Glutamatergic neuron (in vitro differentiated cells): Measurements from ENCODE around the gene TEX28. TPM values are rescaled to one million over a fixed set of nuclear protein-coding genes. Genes with fewer than 3 reads are reported as not detected.
"Not testable (repeated sequence)": the region's sequence is repeated elsewhere in the genome, so short reads cannot be mapped to it uniquely, and the experiment has no call there.

ENCODE experiments used
- DNase-seq: peaks from one replicate; pipeline ENCODE4 v3.0.0; 2022
- H3K27ac Mint-ChIP-seq: one replicate; pipeline ENCODE4 v1.8.0; 2020; ENCODE audit warnings: mild to moderate bottlenecking, mixed read lengths, inconsistent platforms; ENCODE audit not compliant: unreplicated experiment
- H3K27me3 Mint-ChIP-seq: one replicate; pipeline ENCODE4 v1.8.0; 2020; ENCODE audit warnings: mild to moderate bottlenecking, moderate library complexity, mixed read lengths, inconsistent platforms; ENCODE audit not compliant: unreplicated experiment
- H3K36me3 Mint-ChIP-seq: one replicate; pipeline ENCODE4 v1.8.0; 2020; ENCODE audit warnings: mild to moderate bottlenecking, mixed read lengths, inconsistent platforms; ENCODE audit not compliant: unreplicated experiment
- H3K4me1 Mint-ChIP-seq: one replicate; pipeline ENCODE4 v1.8.0; 2020; ENCODE audit warnings: mild to moderate bottlenecking, low read depth, mixed read lengths, inconsistent platforms; ENCODE audit not compliant: unreplicated experiment
- H3K4me3 Mint-ChIP-seq: one replicate; pipeline ENCODE4 v1.8.0; 2020; ENCODE audit warnings: mild to moderate bottlenecking, mixed read lengths, inconsistent platforms; ENCODE audit not compliant: unreplicated experiment
- H3K9me3 Mint-ChIP-seq: one replicate; pipeline ENCODE4 v1.8.0; 2020; ENCODE audit warnings: mild to moderate bottlenecking, moderate library complexity, mixed read lengths, inconsistent platforms; ENCODE audit not compliant: unreplicated experiment
- CTCF ChIP-seq: fragments of 200-600 bp; sonication (generic); IDR thresholded peaks from one replicate; pipeline ENCODE4 v1.5.0; 2021; ENCODE audit not compliant: partially characterized antibody, unreplicated experiment
- long read RNA-seq: library from polyadenylated mRNA; unstranded; transcript quantifications from one replicate; pipeline ENCODE4 v2.0.0, GENCODE V29; 2020; ENCODE audit not compliant: unreplicated experiment
- total RNA-seq: library from RNA; stranded (reverse); fragmentation: NEBNext Ultra II Directional; extraction: Animal tissue kit (Norgen Biotek cat#: 25700); gene quantifications from one replicate; pipeline ENCODE4 v1.2.1, GENCODE V29; 2021; ENCODE audit not compliant: unreplicated experiment

Gene TEX28
- total RNA-seq = not detected
- long read RNA-seq = 0 reads

GRCh38 chrX:154294791-154295574, at the start of gene TEX28:
TSS of gene TEX28 (minus strand) at chrX:154295124. CDS start at chrX:154292117, 3,007 bp downstream.
- no peak for DNase-seq
- no peaks in the 10 kb centered on the region for H3K36me3 Mint-ChIP-seq
- no peak within 1 kb of the TSS for H3K27ac Mint-ChIP-seq
- H3K4me3 Mint-ChIP-seq = no peak within 1 kb of the TSS
- TF ChIP-seq CTCF = no peak
- H3K27me3 Mint-ChIP-seq = no peaks in the 10 kb centered on the region
- no peaks in the 10 kb centered on the region for H3K9me3 Mint-ChIP-seq
- H3K4me1 Mint-ChIP-seq = no peaks in the 10 kb centered on the region

- H3K4me3 Mint-ChIP-seq, H3K36me3 Mint-ChIP-seq, H3K9me3 Mint-ChIP-seq, DNase-seq, H3K4me1 Mint-ChIP-seq, H3K27me3 Mint-ChIP-seq, H3K27ac Mint-ChIP-seq: not testable (repeated sequence)
Observed at GRCh38 chrX:154343620-154344019, 48.7 kb upstream of the TEX28 start.

GRCh38 chrX:154343063-154343462, 48.1 kb upstream of the TEX28 start:
- H3K9me3 Mint-ChIP-seq, H3K36me3 Mint-ChIP-seq, DNase-seq, H3K4me1 Mint-ChIP-seq, H3K4me3 Mint-ChIP-seq, H3K27me3 Mint-ChIP-seq, H3K27ac Mint-ChIP-seq: not testable (repeated sequence)

- not testable (repeated sequence) for H3K27ac Mint-ChIP-seq, H3K27me3 Mint-ChIP-seq, H3K4me3 Mint-ChIP-seq, DNase-seq, H3K9me3 Mint-ChIP-seq, H3K4me1 Mint-ChIP-seq, H3K36me3 Mint-ChIP-seq
Observed at GRCh38 chrX:154341399-154342298, 46.7 kb upstream of the TEX28 start.

GRCh38 chrX:154334496-154334895, 39.6 kb upstream of the TEX28 start:
- Mint-ChIP-seq H3K4me1 (peaks cover 2% of the 10 kb centered on the region), H3K9me3 (no peaks in the 10 kb centered on the region), H3K27ac (no peak overlapping the region), H3K27me3 (peaks cover 4% of the 10 kb centered on the region), H3K4me3 (no peak overlapping the region), H3K36me3 (no peaks in the 10 kb centered on the region)
- no peak for TF ChIP-seq CTCF
- no peak for DNase-seq

- Mint-ChIP-seq H3K27ac (no peak overlapping the region), H3K9me3 (no peaks in the 10 kb centered on the region), H3K36me3 (no peaks in the 10 kb centered on the region), H3K27me3 (peaks cover 4% of the 10 kb centered on the region), H3K4me1 (peaks cover 3% of the 10 kb centered on the region), H3K4me3 (no peak overlapping the region)
- no peak for DNase-seq
- TF ChIP-seq CTCF = no peak
Observed at GRCh38 chrX:154333837-154334271, 38.9 kb upstream of the TEX28 start.
